Stimulated activated effector memory CD8-positive, alpha-beta T cell treated with anti-CD3 and anti-CD28 coated beads, Interleukin-12 subunit alpha, Interleukin-12 subunit beta, amount 100 ng/mL, for 72 hours (primary cell): ENCODE results near the gene KATNIP.
A peak's percentile ranks its signal among the peaks of the same experiment; 100 is the strongest.

Experiments
- ATAC-seq: fragments of 150-1000 bp; cut with Tn5 transposase; 2 replicates; pipeline ENCODE4 v1.10.0; 2021
- DNase-seq, 2 donors: peaks; one replicate each; pipeline ENCODE4 v3.0.0; 2021 to 2022; ENCODE audit warnings: low spot score in 2 of 2
- H3K27ac Mint-ChIP-seq: one replicate; pipeline ENCODE4 v1.8.0; 2022; ENCODE audit warnings: mild to moderate bottlenecking, mixed read lengths
- H3K36me3 Mint-ChIP-seq: one replicate; pipeline ENCODE4 v1.8.0; 2022; ENCODE audit warnings: mild to moderate bottlenecking, mixed read lengths
- H3K4me1 Mint-ChIP-seq: one replicate; pipeline ENCODE4 v1.8.0; 2022; ENCODE audit warnings: mixed read lengths
- H3K4me3 Mint-ChIP-seq: one replicate; pipeline ENCODE4 v1.8.0; 2022; ENCODE audit warnings: mild to moderate bottlenecking, mixed read lengths
- H3K9me3 Mint-ChIP-seq: one replicate; pipeline ENCODE4 v1.8.0; 2022; ENCODE audit warnings: mixed read lengths

Gene KATNIP

GRCh38 chr16:27588057-27588456 is 38.1 kb downstream of the KATNIP start:
- no peak overlapping the region for H3K4me3 Mint-ChIP-seq
- no peaks in the 10 kb centered on the region for H3K9me3 Mint-ChIP-seq
- ATAC-seq (no peak), DNase-seq (no peak)
- no peak overlapping the region for H3K27ac Mint-ChIP-seq
- no peaks in the 10 kb centered on the region for H3K4me1 Mint-ChIP-seq
- peaks cover 6% of the 10 kb centered on the region for H3K36me3 Mint-ChIP-seq

- DNase-seq: no peak
- no peaks in the 10 kb centered on the region for H3K4me1 Mint-ChIP-seq
- no peak overlapping the region for H3K27ac Mint-ChIP-seq
- no peaks in the 10 kb centered on the region for H3K9me3 Mint-ChIP-seq
- H3K36me3 Mint-ChIP-seq: peaks cover 6% of the 10 kb centered on the region
- ATAC-seq: no peak
- no peak overlapping the region for H3K4me3 Mint-ChIP-seq
Measured at GRCh38 chr16:27591837-27592236, 41.9 kb downstream of the KATNIP start.

DNA sequence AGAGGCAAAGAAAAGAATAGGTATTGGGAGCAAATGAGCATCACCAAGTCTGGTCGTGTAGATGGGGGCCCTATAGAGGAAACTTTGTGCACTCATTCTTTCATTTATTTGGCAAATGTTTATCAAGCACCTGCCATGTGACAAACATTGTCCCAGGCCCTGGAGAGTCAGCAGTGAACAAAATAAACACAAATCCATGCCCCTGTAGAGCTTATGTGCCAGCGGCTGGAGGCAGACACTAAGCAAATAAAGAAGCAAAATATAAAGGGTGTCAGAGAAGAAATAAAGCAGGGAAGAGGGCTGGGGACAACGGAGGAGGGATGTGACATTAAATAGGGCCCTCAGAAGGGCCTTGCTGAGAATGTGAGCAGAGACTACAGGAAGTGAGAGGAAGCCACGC is 45.5 kb downstream of the KATNIP start:
- H3K36me3 Mint-ChIP-seq: no peaks in the 10 kb centered on the region
- H3K9me3 Mint-ChIP-seq: no peaks in the 10 kb centered on the region
- DNase-seq: no peak
- H3K4me3 Mint-ChIP-seq: no peak overlapping the region
- no peaks in the 10 kb centered on the region for H3K4me1 Mint-ChIP-seq
- ATAC-seq: no peak
- H3K27ac Mint-ChIP-seq: peak overlapping the region; percentile 39

DNA sequence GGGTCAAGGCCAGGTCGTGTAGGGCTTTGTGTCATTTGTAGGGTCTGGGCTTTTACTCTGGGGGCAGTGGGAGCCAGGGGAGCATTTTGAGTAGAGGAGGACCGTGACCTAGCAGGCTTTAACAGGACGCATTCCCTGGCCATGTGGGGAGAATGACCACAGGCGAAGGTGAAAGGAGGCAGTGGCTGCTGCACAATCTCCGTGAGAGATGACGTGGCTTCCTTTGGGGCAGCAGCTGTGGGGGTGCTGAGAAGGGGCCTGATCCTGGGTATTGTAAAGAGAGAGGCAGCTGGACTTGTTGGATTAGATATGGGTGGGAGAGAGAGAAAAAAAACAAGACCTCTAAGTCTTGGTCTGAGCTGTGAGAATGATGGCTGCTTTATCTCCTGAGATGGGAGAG is 46.0 kb downstream of the KATNIP start:
- Mint-ChIP-seq H3K4me3 (no peak overlapping the region), H3K4me1 (no peaks in the 10 kb centered on the region), H3K36me3 (no peaks in the 10 kb centered on the region), H3K9me3 (no peaks in the 10 kb centered on the region), H3K27ac (peak overlapping the region; percentile 39)
- DNase-seq (no peak), ATAC-seq (no peak)

- Mint-ChIP-seq H3K4me1 (no peaks in the 10 kb centered on the region), H3K36me3 (no peaks in the 10 kb centered on the region), H3K9me3 (no peaks in the 10 kb centered on the region), H3K27ac (peak overlapping the region; percentile 39), H3K4me3 (no peak overlapping the region)
- DNase-seq (no peak), ATAC-seq (no peak)
Measured at GRCh38 chr16:27596411-27596810, 46.5 kb downstream of the KATNIP start.

DNA sequence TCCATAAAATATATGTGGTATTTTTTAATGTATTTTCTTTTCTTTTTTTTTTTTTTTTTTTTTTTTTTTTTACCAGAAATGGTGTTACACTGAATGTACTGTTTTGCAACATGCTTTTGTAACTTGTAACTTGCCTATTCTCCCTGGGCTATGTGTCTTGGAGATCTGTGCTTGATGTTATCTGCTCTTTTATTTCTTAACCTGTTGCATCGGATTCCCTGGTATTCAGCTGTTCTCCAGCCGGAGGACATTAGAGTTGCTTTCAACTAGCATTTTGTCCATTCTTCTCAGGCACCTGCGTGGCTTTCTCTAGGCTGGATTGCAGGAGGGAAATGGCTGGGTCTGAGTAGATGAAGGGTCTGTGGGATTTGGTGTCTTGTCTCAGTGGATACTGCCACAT is 47.4 kb downstream of the KATNIP start:
- Mint-ChIP-seq H3K9me3 (no peaks in the 10 kb centered on the region), H3K4me3 (no peak overlapping the region), H3K4me1 (no peaks in the 10 kb centered on the region), H3K27ac (no peak overlapping the region), H3K36me3 (no peaks in the 10 kb centered on the region)
- ATAC-seq (no peak), DNase-seq (no peak)

DNA sequence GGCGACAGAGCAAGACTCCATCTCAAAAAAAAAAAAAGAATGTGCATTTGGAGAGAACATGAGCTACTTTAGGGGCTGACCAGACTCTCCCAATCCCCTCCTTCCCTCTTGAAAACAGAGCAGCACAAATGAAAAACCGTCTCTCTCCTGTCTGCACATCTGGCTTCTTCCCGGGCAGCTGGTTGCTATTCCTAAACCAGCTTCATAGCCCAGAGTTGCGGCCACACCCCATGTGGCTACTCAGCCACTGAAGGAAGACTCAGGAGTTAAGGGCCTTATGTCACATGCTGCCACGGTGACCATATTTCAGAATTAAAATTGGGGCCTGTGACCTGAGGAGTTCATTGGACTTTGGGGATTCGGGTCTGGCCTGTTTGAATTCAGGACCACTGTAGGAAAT is 48.3 kb downstream of the KATNIP start:
- H3K4me1 Mint-ChIP-seq: no peaks in the 10 kb centered on the region
- no peaks in the 10 kb centered on the region for H3K36me3 Mint-ChIP-seq
- no peak overlapping the region for H3K27ac Mint-ChIP-seq
- H3K4me3 Mint-ChIP-seq: no peak overlapping the region
- no peak for DNase-seq
- H3K9me3 Mint-ChIP-seq: no peaks in the 10 kb centered on the region
- ATAC-seq: no peak

- no peak for ATAC-seq
- Mint-ChIP-seq H3K4me3 (no peak overlapping the region), H3K4me1 (no peaks in the 10 kb centered on the region), H3K9me3 (no peaks in the 10 kb centered on the region), H3K27ac (no peak overlapping the region), H3K36me3 (no peaks in the 10 kb centered on the region)
- DNase-seq: no peak
Measured at GRCh38 chr16:27598931-27599565, 49.1 kb downstream of the KATNIP start.

GRCh38 chr16:27599606-27600005 is 49.7 kb downstream of the KATNIP start:
- no peak overlapping the region for H3K4me3 Mint-ChIP-seq
- no peak for DNase-seq
- no peaks in the 10 kb centered on the region for H3K36me3 Mint-ChIP-seq
- H3K9me3 Mint-ChIP-seq: no peaks in the 10 kb centered on the region
- H3K27ac Mint-ChIP-seq: no peak overlapping the region
- no peaks in the 10 kb centered on the region for H3K4me1 Mint-ChIP-seq
- no peak for ATAC-seq
